H1 (cell line): ENCODE measurements around the gene NLGN4X. TPM values are rescaled to one million over a fixed set of nuclear protein-coding genes. Genes with fewer than 3 reads are reported as not detected.

ENCODE experiments used
- CTCF ChIA-PET: fragments of 300-600 bp; sonication (Branson Sonifier 250); formaldehyde crosslinking; loops from one replicate; lab custom pipeline; 2021; ENCODE audit not compliant: partially characterized antibody; lab: Charles Lee
- POLR2A ChIA-PET: fragments of 300-600 bp; sonication (Branson Sonifier 250); formaldehyde crosslinking; loops from one replicate; lab custom pipeline; 2021; ENCODE audit warnings: inconsistent platforms; ENCODE audit not compliant: partially characterized antibody; lab: Charles Lee
- DNase-seq, 2 experiments: peaks; one replicate each; pipeline versions ENCODE4 v3.0.0 to v3.0.0-alpha.2; 2010 to 2022; ENCODE audit warnings: low spot score in 2 of 2, low read depth in 1 of 2, mixed read lengths in 1 of 2
- FAIRE-seq: peaks from 2 replicates; lab custom pipeline; 2011; peaks lifted over from hg19 to GRCh38; lab: Jason Lieb, UNC
- H2AFZ ChIP-seq: 2 replicates; pipeline ENCODE4 v1.8.1; 2012; ENCODE audit warnings: low read length, inconsistent platforms
- H2AK5ac ChIP-seq: 2 replicates; pipeline ENCODE4 v1.6.1; 2013; ENCODE audit warnings: low read depth, low read length
- H2BK120ac ChIP-seq: replicated peaks from 2 replicates; pipeline ENCODE3; 2013; ENCODE audit warnings: low read depth, low read length, inconsistent platforms
- H2BK12ac ChIP-seq: 2 replicates; pipeline ENCODE4 v1.6.1; 2013; ENCODE audit warnings: low read depth, low read length
- H2BK15ac ChIP-seq: 2 replicates; pipeline ENCODE4 v1.6.1; 2013; ENCODE audit warnings: low read length
- H2BK20ac ChIP-seq: 2 replicates; pipeline ENCODE4 v1.6.1; 2013; ENCODE audit warnings: low read length
- H2BK5ac ChIP-seq: 2 replicates; pipeline ENCODE4 v1.6.1; 2013; ENCODE audit warnings: low read depth, low read length
- H3K14ac ChIP-seq: 2 replicates; pipeline ENCODE4 v1.6.1; 2013; ENCODE audit warnings: inconsistent platforms; ENCODE audit not compliant: insufficient read length
- H3K18ac ChIP-seq: 2 replicates; pipeline ENCODE4 v1.6.1; 2013; ENCODE audit warnings: low read length; ENCODE audit errors: extremely low read depth
- H3K23ac ChIP-seq: 2 replicates; pipeline ENCODE4 v1.6.1; 2013; ENCODE audit warnings: inconsistent platforms; ENCODE audit not compliant: insufficient read length
- H3K23me2 ChIP-seq: 2 replicates; pipeline ENCODE4 v1.6.1; 2013; ENCODE audit warnings: low read depth, low read length
- H3K27ac ChIP-seq: 2 replicates; pipeline ENCODE4 v1.6.1; 2011; ENCODE audit warnings: low read depth, low read length, inconsistent platforms
- H3K27me3 ChIP-seq, 4 experiments: replicated peaks in 1 of 4; 1 replicate in 1 of 4; 2 replicates in 3 of 4; pipeline versions ENCODE4 v1.6.1 to v1.8.1; 2011 to 2013; ENCODE audit warnings: low read length in 3 of 4, mild to moderate bottlenecking in 3 of 4, inconsistent platforms in 2 of 4, mixed read lengths in 2 of 4, moderate library complexity in 1 of 4; ENCODE audit not compliant: control insufficient read depth in 3 of 4, insufficient read depth in 3 of 4; ENCODE audit errors: extremely low read depth in 1 of 4
- H3K36me3 ChIP-seq, 4 experiments: 2 replicates each; pipeline versions ENCODE4 v1.6.1 to v1.8.1; 2011 to 2013; ENCODE audit warnings: mild to moderate bottlenecking in 4 of 4, low read length in 3 of 4, moderate library complexity in 2 of 4, control low read depth in 1 of 4, inconsistent platforms in 1 of 4; ENCODE audit not compliant: insufficient read depth in 4 of 4, control insufficient read depth in 2 of 4
- H3K4ac ChIP-seq: replicated peaks from 2 replicates; pipeline ENCODE3; 2013; ENCODE audit warnings: low read length, low read depth, mixed read lengths, inconsistent platforms; ENCODE audit not compliant: insufficient read length
- H3K4me1 ChIP-seq, 4 experiments: replicated peaks in 1 of 4; 1 replicate in 1 of 4; 2 replicates in 3 of 4; pipeline versions ENCODE4 v1.6.1 to v1.8.1; 2011 to 2013; ENCODE audit warnings: low read length in 3 of 4, inconsistent platforms in 2 of 4, mixed read lengths in 1 of 4; ENCODE audit not compliant: insufficient read depth in 4 of 4, control insufficient read depth in 3 of 4
- H3K4me2 ChIP-seq, 2 experiments: 2 replicates each; pipeline versions ENCODE4 v1.6.1 to v1.8.1; 2011 to 2013; ENCODE audit warnings: low read depth in 2 of 2, low read length in 2 of 2, control low read depth in 1 of 2, inconsistent platforms in 1 of 2, mild to moderate bottlenecking in 1 of 2; ENCODE audit not compliant: insufficient read depth in 1 of 2
- H3K4me3 ChIP-seq, 4 experiments: fragments of 200-600, 300-600 bp in 1 of 4; sonication (generic), shearing (Covaris generic), sonication (Bioruptor Twin) in 1 of 4; 2 replicates each; pipeline versions ENCODE4 v1.5.1 to v1.8.1; 2011 to 2016; ENCODE audit warnings: low read length in 4 of 4, low read depth in 3 of 4, control low read depth in 2 of 4, inconsistent platforms in 2 of 4, mild to moderate bottlenecking in 2 of 4, mixed read lengths in 1 of 4, moderate library complexity in 1 of 4; ENCODE audit not compliant: insufficient read depth in 2 of 4; ENCODE audit errors: extremely low read depth in 1 of 4
- H3K56ac ChIP-seq: replicated peaks from 2 replicates; pipeline ENCODE3; 2013; ENCODE audit warnings: low read depth, mild to moderate bottlenecking, mixed read lengths, low read length, inconsistent platforms; ENCODE audit not compliant: insufficient read length
- H3K79me1 ChIP-seq: 2 replicates; pipeline ENCODE4 v1.6.1; 2013; ENCODE audit warnings: low read depth, low read length, control low read depth
- H3K79me2 ChIP-seq, 2 experiments: 2 replicates each; pipeline versions ENCODE4 v1.6.1 to v1.8.1; 2012 to 2013; ENCODE audit warnings: low read length in 2 of 2, mild to moderate bottlenecking in 2 of 2, inconsistent platforms in 1 of 2; ENCODE audit not compliant: insufficient read depth in 2 of 2, control insufficient read depth in 1 of 2
- H3K9ac ChIP-seq, 4 experiments: replicated peaks in 1 of 4; 1 replicate in 1 of 4; 2 replicates in 3 of 4; pipeline versions ENCODE4 v1.6.1 to v1.8.1; 2011 to 2013; ENCODE audit warnings: low read depth in 3 of 4, low read length in 3 of 4, control low read depth in 2 of 4, mild to moderate bottlenecking in 2 of 4, moderate library complexity in 2 of 4, inconsistent platforms in 1 of 4; ENCODE audit errors: extremely low read depth in 1 of 4
- H3K9me3 ChIP-seq, 2 experiments: 2 replicates each; pipeline versions ENCODE4 v1.6.1 to v1.8.1; 2012 to 2013; ENCODE audit warnings: mild to moderate bottlenecking in 2 of 2, moderate library complexity in 2 of 2, control low read depth in 1 of 2, inconsistent platforms in 1 of 2, low read depth in 1 of 2, low read length in 1 of 2, mixed read lengths in 1 of 2; ENCODE audit not compliant: insufficient read depth in 2 of 2
- H4K20me1 ChIP-seq, 2 experiments: replicated peaks in 1 of 2; 2 replicates each; pipeline versions ENCODE3 to v1.8.1; 2011 to 2013; ENCODE audit warnings: inconsistent platforms in 2 of 2, low read length in 2 of 2, mild to moderate bottlenecking in 1 of 2; ENCODE audit not compliant: insufficient read depth in 2 of 2, control insufficient read depth in 1 of 2
- H4K5ac ChIP-seq: 2 replicates; pipeline ENCODE4 v1.6.1; 2013; ENCODE audit warnings: low read length, low read depth, mixed read lengths, inconsistent platforms; ENCODE audit not compliant: insufficient read length
- H4K8ac ChIP-seq: 2 replicates; pipeline ENCODE4 v1.8.0; 2013; ENCODE audit warnings: mild to moderate bottlenecking, moderate library complexity, low read length, inconsistent platforms; ENCODE audit not compliant: insufficient read depth; ENCODE audit errors: extremely low read depth
- H4K91ac ChIP-seq: replicated peaks from 2 replicates; pipeline ENCODE3; 2013; ENCODE audit warnings: low read length, mixed read lengths, inconsistent platforms; ENCODE audit not compliant: insufficient read length
- ATF2 ChIP-seq: IDR thresholded peaks from 2 replicates; pipeline ENCODE4 v1.6.1; 2012; ENCODE audit warnings: low read length, inconsistent platforms
- CHD1 ChIP-seq: IDR thresholded peaks from 2 replicates; pipeline ENCODE4 v1.6.1; 2012; ENCODE audit warnings: low read depth, low read length, improper control_type of control experiment
- CTCF ChIP-seq, 3 experiments: IDR thresholded peaks; 1 replicate in 2 of 3; 2 replicates in 1 of 3; pipeline versions ENCODE4 v1.5.1 to v1.6.1; 2011; ENCODE audit warnings: low read length in 3 of 3, mild to moderate bottlenecking in 3 of 3, inconsistent platforms in 2 of 3, low read depth in 1 of 3, moderate library complexity in 1 of 3; ENCODE audit not compliant: insufficient read depth in 1 of 3; ENCODE audit errors: control extremely low read depth in 1 of 3
- E2F6 ChIP-seq: IDR thresholded peaks from 2 replicates; pipeline ENCODE4 v1.6.1; 2012; ENCODE audit warnings: inconsistent platforms
- NANOG ChIP-seq: IDR thresholded peaks from 2 replicates; pipeline ENCODE4 v1.6.1; 2011; ENCODE audit warnings: low read length, low read depth, mild to moderate bottlenecking, inconsistent platforms; ENCODE audit not compliant: insufficient read depth, poor library complexity, severe bottlenecking
- RXRA ChIP-seq: IDR thresholded peaks from 2 replicates; pipeline ENCODE4 v1.6.1; 2011; ENCODE audit warnings: low read depth, mild to moderate bottlenecking, low read length, moderate library complexity; ENCODE audit not compliant: insufficient read depth
- SP1 ChIP-seq: IDR thresholded peaks from 2 replicates; pipeline ENCODE4 v1.6.1; 2011; ENCODE audit warnings: low read depth, low read length
- TCF12 ChIP-seq: IDR thresholded peaks from 2 replicates; pipeline ENCODE4 v1.6.1; 2011; ENCODE audit warnings: low read depth, mild to moderate bottlenecking, low read length
- YY1 ChIP-seq: IDR thresholded peaks from 2 replicates; pipeline ENCODE4 v1.6.1; 2011; ENCODE audit warnings: low read depth, mild to moderate bottlenecking, low read length
- WGBS, 2 experiments: shearing (Covaris generic) in 1 of 2; methylation state at CpG; one replicate each; pipeline versions ENCODE4 v1.1.6 to v1.1.7; 2013 to 2015; ENCODE audit warnings: low lambda C conversion rate in 2 of 2, mixed read lengths in 2 of 2, inconsistent platforms in 1 of 2, low coverage in 1 of 2, missing lambda C conversion rate in 1 of 2; ENCODE audit not compliant: insufficient replicate concordance in 2 of 2, insufficient coverage in 1 of 2, insufficient read length in 1 of 2; ENCODE audit errors: extremely low coverage in 1 of 2, missing lambda C conversion rate in 1 of 2; 5-methylcytosine and 5-hydroxymethylcytosine counted together
- polyA plus RNA-seq, 7 experiments: library from polyadenylated mRNA; depleted of rRNA in 3 of 7; stranded (reverse) in 5 of 7; unstranded in 2 of 7; fragments of >200 nt in 5 of 7; fragments of 200-250 nt in 2 of 7; gene quantifications; 1 replicate in 5 of 7; 2 replicates in 1 of 7; 4 replicates in 1 of 7; pipeline versions ENCODE4 v1.2.1 to v1.2.3, GENCODE V29; 2011 to 2013; ENCODE audit warnings: missing spikeins in 2 of 7, mixed read lengths in 2 of 7
- total RNA-seq: library from RNA; stranded (reverse); fragmentation: NEBNext Ultra II Directional; extraction: Animal tissue kit (Norgen Biotek cat#: 25700); gene quantifications from 2 replicates; pipeline ENCODE4 v1.2.1, GENCODE V29; 2021

NLGN4X gene
- total and polyA plus RNA-seq, 2 of the 8 experiments (the other 6 are each of a cell fraction or from before 2014, with no cell fraction given): 104 to 124 TPM

GRCh38 chrX:6227453-6227835, 1.2 kb downstream of the NLGN4X start:
- DNase-seq (no peak), FAIRE-seq (no peak)
- no peak overlapping the region for H2BK5ac ChIP-seq
- ChIA-PET POLR2A (no interaction called here), CTCF (interaction anchor here (1.7 kb wide), 1 partner anchor 203 kb away, joined by 7 read pairs; no protein-coding TSS in a partner anchor)
- no peak overlapping the region for H2BK12ac ChIP-seq
- peaks cover 0 to 5% (median 0%) of the 10 kb centered on the region in 4 experiments; a peak in 1 of 7 replicates for H3K4me1 ChIP-seq
- H3K56ac ChIP-seq: no peak overlapping the region
- peak overlapping the region; percentile 87 for H3K18ac ChIP-seq
- no peak overlapping the region for H3K23ac ChIP-seq
- 4% methylated on average over 14 of the region's 25 CpGs; no CpG with 5 or more reads in 1 of the 2 experiments for WGBS, 2 experiments
- H2AK5ac ChIP-seq: no peak overlapping the region
- no peak overlapping the region for H2BK20ac ChIP-seq
- H3K23me2 ChIP-seq: peaks cover 4% of the 10 kb centered on the region; the same call in 1 of the 2 replicates
- H3K9me3 ChIP-seq: no peaks in the 10 kb centered on the region
- H2BK15ac ChIP-seq: no peak overlapping the region
- no peak overlapping the region for H4K91ac ChIP-seq
- no peak overlapping the region for H2BK120ac ChIP-seq
- no peak overlapping the region; the same call in 1 of the 2 replicates for H3K27ac ChIP-seq
- H3K36me3 ChIP-seq: no peaks in the 10 kb centered on the region
- no peaks in the 10 kb centered on the region for H3K27me3 ChIP-seq
- H3K79me2 ChIP-seq: peaks cover 10 to 55% of the 10 kb centered on the region in 2 experiments
- no peak overlapping the region for H3K4ac ChIP-seq
- peak overlapping the region; percentile 15 for H4K5ac ChIP-seq
- peak overlapping the region; percentile 55 to 96 (median 78) for H3K4me3 ChIP-seq
- H3K9ac ChIP-seq: peak overlapping the region in 3 of 4 experiments; percentile 16 to 55 (median 32); a peak in 6 of 7 replicates
- no peak overlapping the region for H2AFZ ChIP-seq
- no peak overlapping the region for H3K14ac ChIP-seq
- H4K20me1 ChIP-seq: no peaks in the 10 kb centered on the region
- 0 out of 2 replicates have a peak overlapping the region, but pooled peaks have one; percentile 28 for H4K8ac ChIP-seq
- H3K4me2 ChIP-seq: peak overlapping the region; percentile 75 to 95
- no peaks in the 10 kb centered on the region for H3K79me1 ChIP-seq
- TF ChIP-seq YY1: no peak
- TF ChIP-seq CTCF (IDR thresholded peaks at IDR 0.05; ENCODE audit: control extremely low read depth in 1 of 3, insufficient read depth in 1 of 3, low read depth in 1 of 3, low read length in 3 of 3): no peak
- TF ChIP-seq NANOG: no peak
- no peak for TF ChIP-seq CHD1
- TF ChIP-seq TCF12: no peak
- no peak for TF ChIP-seq ATF2
- TF ChIP-seq SP1: no peak
- no peak for TF ChIP-seq E2F6
- TF ChIP-seq RXRA: no peak
